ENCODE measurements around the gene OR4A15.

Gene OR4A15

DNA sequence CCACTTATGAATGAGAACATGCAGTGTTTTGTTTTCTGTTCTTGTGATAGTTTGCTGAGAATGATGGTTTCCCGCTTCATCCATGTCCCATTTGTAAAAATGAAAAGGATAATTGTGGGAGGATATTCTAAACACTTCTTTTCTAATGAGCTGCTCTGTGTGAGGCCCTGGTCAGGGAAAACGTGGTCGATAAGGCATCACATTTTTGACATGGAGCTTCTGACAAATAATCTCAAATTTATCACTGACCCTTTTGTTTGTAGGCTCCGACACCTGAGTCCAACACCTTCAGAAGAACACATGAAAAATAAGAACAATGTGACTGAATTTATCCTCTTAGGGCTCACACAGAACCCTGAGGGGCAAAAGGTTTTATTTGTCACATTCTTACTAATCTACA lies at the start of gene OR4A15:
OR4A15 (plus strand) TSS at position 301 of the 400 bp plus-strand sequence; CDS start at position 301, 0 bp downstream.
- H3K9me3 Mint-ChIP-seq: peaks cover 31% of the 10 kb centered on the region
- no peaks in the 10 kb centered on the region for H3K27me3 Mint-ChIP-seq (ENCODE audit: low read depth)
- H3K4me3 Mint-ChIP-seq: no peak within 1 kb of the TSS
- no peaks in the 10 kb centered on the region for H3K4me1 Mint-ChIP-seq
- H3K36me3 Mint-ChIP-seq (ENCODE audit: low read depth): no peaks in the 10 kb centered on the region
- TF ChIP-seq, protein P1, sequence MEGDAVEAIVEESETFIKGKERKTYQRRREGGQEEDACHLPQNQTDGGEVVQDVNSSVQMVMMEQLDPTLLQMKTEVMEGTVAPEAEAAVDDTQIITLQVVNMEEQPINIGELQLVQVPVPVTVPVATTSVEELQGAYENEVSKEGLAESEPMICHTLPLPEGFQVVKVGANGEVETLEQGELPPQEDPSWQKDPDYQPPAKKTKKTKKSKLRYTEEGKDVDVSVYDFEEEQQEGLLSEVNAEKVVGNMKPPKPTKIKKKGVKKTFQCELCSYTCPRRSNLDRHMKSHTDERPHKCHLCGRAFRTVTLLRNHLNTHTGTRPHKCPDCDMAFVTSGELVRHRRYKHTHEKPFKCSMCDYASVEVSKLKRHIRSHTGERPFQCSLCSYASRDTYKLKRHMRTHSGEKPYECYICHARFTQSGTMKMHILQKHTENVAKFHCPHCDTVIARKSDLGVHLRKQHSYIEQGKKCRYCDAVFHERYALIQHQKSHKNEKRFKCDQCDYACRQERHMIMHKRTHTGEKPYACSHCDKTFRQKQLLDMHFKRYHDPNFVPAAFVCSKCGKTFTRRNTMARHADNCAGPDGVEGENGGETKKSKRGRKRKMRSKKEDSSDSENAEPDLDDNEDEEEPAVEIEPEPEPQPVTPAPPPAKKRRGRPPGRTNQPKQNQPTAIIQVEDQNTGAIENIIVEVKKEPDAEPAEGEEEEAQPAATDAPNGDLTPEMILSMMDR (IDR thresholded peaks at IDR 0.05; ENCODE audit: unreplicated experiment in 3 of 3): no peak
- no peak within 1 kb of the TSS for H3K27ac Mint-ChIP-seq

DNA sequence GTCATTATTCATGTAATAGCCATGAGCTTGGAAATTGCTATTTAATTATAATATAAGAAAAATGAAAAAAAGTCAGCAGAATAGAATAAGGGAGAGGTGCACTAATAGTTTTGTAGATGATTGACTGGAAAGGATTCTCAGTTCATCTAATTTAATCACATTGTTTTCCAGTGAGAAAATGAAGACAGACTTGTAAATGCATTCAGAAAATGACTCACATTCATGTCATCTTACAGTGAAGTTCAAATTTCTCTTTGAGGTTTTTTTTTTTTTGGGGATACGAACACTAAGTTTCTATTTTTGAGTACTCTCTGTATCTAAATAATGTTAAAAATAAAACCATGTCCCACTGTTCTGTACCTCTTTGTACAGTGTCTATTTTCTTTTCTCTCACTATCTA lies 43.3 kb upstream of the OR4A15 start:
- H3K27me3 Mint-ChIP-seq (ENCODE audit: low read depth): no peaks in the 10 kb centered on the region
- no peaks in the 10 kb centered on the region for H3K4me1 Mint-ChIP-seq
- TF ChIP-seq, protein P1 (IDR thresholded peaks at IDR 0.05; ENCODE audit: unreplicated experiment in 3 of 3): no peak
- H3K9me3 Mint-ChIP-seq: peaks cover 31% of the 10 kb centered on the region
- no peaks in the 10 kb centered on the region for H3K36me3 Mint-ChIP-seq (ENCODE audit: low read depth)
- H3K4me3 Mint-ChIP-seq: no peak overlapping the region
- H3K27ac Mint-ChIP-seq: no peak overlapping the region

GRCh38 chr11:55342901-55343300 lies 24.9 kb upstream of the OR4A15 start, which contains the start of gene OR4A16:
OR4A16 (plus strand) TSS chr11:55343201; CDS start chr11:55343201, 0 bp downstream.
- TF ChIP-seq, protein P1 (IDR thresholded peaks at IDR 0.05; ENCODE audit: unreplicated experiment in 3 of 3): no peak
- Mint-ChIP-seq H3K9me3 (peaks cover 28% of the 10 kb centered on the region), H3K36me3 (ENCODE audit: low read depth) (no peaks in the 10 kb centered on the region), H3K4me3 (no peak within 1 kb of the TSS), H3K27me3 (ENCODE audit: low read depth) (no peaks in the 10 kb centered on the region), H3K27ac (no peak within 1 kb of the TSS), H3K4me1 (no peaks in the 10 kb centered on the region)

DNA sequence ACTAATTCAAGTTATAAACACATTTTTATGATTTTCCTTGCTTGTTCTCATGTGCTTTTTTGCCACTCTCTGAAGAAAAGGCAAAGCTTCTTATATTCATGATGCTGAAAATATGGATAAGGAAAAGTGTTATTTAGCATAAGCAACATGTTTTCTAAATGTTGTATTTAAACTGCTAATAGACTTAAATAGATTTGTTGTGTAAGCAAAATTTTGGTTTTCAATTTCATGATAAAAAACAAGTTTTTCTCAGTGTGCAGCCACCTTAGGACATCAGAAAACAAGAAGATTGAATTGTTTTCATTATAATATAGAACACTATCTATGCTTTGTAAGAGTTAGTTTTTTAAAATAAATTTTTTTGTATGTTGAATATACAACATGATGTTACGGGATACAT lies 22.5 kb upstream of the OR4A15 start:
- TF ChIP-seq, protein P1 (IDR thresholded peaks at IDR 0.05; ENCODE audit: unreplicated experiment in 3 of 3): no peak
- Mint-ChIP-seq H3K27me3 (ENCODE audit: low read depth) (no peaks in the 10 kb centered on the region), H3K4me1 (no peaks in the 10 kb centered on the region), H3K36me3 (ENCODE audit: low read depth) (no peaks in the 10 kb centered on the region), H3K9me3 (peaks cover 37% of the 10 kb centered on the region), H3K27ac (no peak overlapping the region), H3K4me3 (no peak overlapping the region)

- Mint-ChIP-seq H3K9me3 (peaks cover 29% of the 10 kb centered on the region), H3K4me1 (no peaks in the 10 kb centered on the region), H3K4me3 (no peak overlapping the region), H3K27me3 (ENCODE audit: low read depth) (no peaks in the 10 kb centered on the region), H3K27ac (no peak overlapping the region), H3K36me3 (ENCODE audit: low read depth) (no peaks in the 10 kb centered on the region)
- TF ChIP-seq, protein P1 (IDR thresholded peaks at IDR 0.05; ENCODE audit: unreplicated experiment in 3 of 3): no peak
Observed at GRCh38 chr11:55349032-55349431, 18.7 kb upstream of the OR4A15 start.

- Mint-ChIP-seq H3K4me3 (no peak overlapping the region), H3K27ac (no peak overlapping the region), H3K27me3 (ENCODE audit: low read depth) (no peaks in the 10 kb centered on the region), H3K4me1 (no peaks in the 10 kb centered on the region), H3K9me3 (peaks cover 48% of the 10 kb centered on the region), H3K36me3 (ENCODE audit: low read depth) (no peaks in the 10 kb centered on the region)
- TF ChIP-seq, protein P1 (IDR thresholded peaks at IDR 0.05; ENCODE audit: unreplicated experiment in 3 of 3): no peak
Observed at GRCh38 chr11:55357560-55358184, 10.1 kb upstream of the OR4A15 start.

Data from nephron (organoid).